Measurements from ENCODE around the gene HNF4A. TPM values are rescaled to one million over a fixed set of nuclear protein-coding genes. Genes with fewer than 3 reads are reported as not detected.
A peak's percentile ranks its signal among the peaks of the same experiment; 100 is the strongest.
"Not testable (repeated sequence)": the region's sequence is repeated elsewhere in the genome, so short reads cannot be mapped to it uniquely, and the experiment has no call there.

The HNF4A gene
- total RNA-seq (2014; rRNA removed): not detected in 2 replicates
- polyA plus RNA-seq (2012): not detected

- no peak for DNase-seq (ENCODE audit: low read depth)
Measured at GRCh38 chr20:44355498-44356352, at the start of gene HNF4A. Gene HNF4A (plus strand): TSS chr20:44355699. CDS start chr20:44355805, 106 bp downstream.

- no peak for DNase-seq (ENCODE audit: low read depth)
Measured at GRCh38 chr20:44306927-44307326, 48.6 kb upstream of the HNF4A start.

GRCh38 chr20:44309763-44310663, 45.5 kb upstream of the HNF4A start:
- peak; percentile 35 for DNase-seq (ENCODE audit: low read depth)

GRCh38 chr20:44310664-44311639, 44.5 kb upstream of the HNF4A start, which contains the start of gene FITM2:
Gene FITM2 (minus strand): TSS chr20:44311202. CDS start chr20:44311148, 54 bp downstream.
- DNase-seq (ENCODE audit: low read depth): peak; percentile 96

GRCh38 chr20:44314870-44315269, 40.6 kb upstream of the HNF4A start:
- no peak for DNase-seq (ENCODE audit: low read depth)

GRCh38 chr20:44319839-44320422, 35.6 kb upstream of the HNF4A start:
- no peak for DNase-seq (ENCODE audit: low read depth)

- DNase-seq (ENCODE audit: low read depth): no peak
Measured at GRCh38 chr20:44324343-44324742, 31.2 kb upstream of the HNF4A start.

GRCh38 chr20:44326391-44327159, 28.9 kb upstream of the HNF4A start:
- no peak for DNase-seq (ENCODE audit: low read depth)

GRCh38 chr20:44327748-44328147, 27.8 kb upstream of the HNF4A start:
- not testable (repeated sequence) for DNase-seq (ENCODE audit: low read depth)

- no peak for DNase-seq (ENCODE audit: low read depth)
Measured at GRCh38 chr20:44328428-44328827, 27.1 kb upstream of the HNF4A start.

GRCh38 chr20:44331201-44331600, 24.3 kb upstream of the HNF4A start:
- DNase-seq (ENCODE audit: low read depth): no peak

GRCh38 chr20:44334306-44334705, 21.2 kb upstream of the HNF4A start:
- DNase-seq (ENCODE audit: low read depth): no peak

- DNase-seq (ENCODE audit: low read depth): no peak
Measured at GRCh38 chr20:44334709-44335108, 20.8 kb upstream of the HNF4A start.

GRCh38 chr20:44335675-44336074, 19.8 kb upstream of the HNF4A start:
- DNase-seq (ENCODE audit: low read depth): no peak

- DNase-seq (ENCODE audit: low read depth): no peak
Measured at GRCh38 chr20:44336086-44336485, 19.4 kb upstream of the HNF4A start.

GRCh38 chr20:44336725-44337380, 18.6 kb upstream of the HNF4A start, which contains the start of gene R3HDML:
Gene R3HDML (plus strand): TSS chr20:44337043. CDS start chr20:44337158, 115 bp downstream.
- DNase-seq (ENCODE audit: low read depth): no peak

- DNase-seq (ENCODE audit: low read depth): peak; percentile 17
Measured at GRCh38 chr20:44342248-44342647, 13.3 kb upstream of the HNF4A start.

GRCh38 chr20:44343162-44343675, 12.3 kb upstream of the HNF4A start:
- DNase-seq (ENCODE audit: low read depth): no peak

GRCh38 chr20:44344723-44345122, 10.8 kb upstream of the HNF4A start:
- no peak for DNase-seq (ENCODE audit: low read depth)

Data from LHCN-M2 (cell line).